HepG2 (cell line): ENCODE measurements around the gene RNASE13. TPM values are rescaled to one million over a fixed set of nuclear protein-coding genes. Genes with fewer than 3 reads are reported as not detected.

Experiments used
- CENPX ChIP-seq: sonication (generic); formaldehyde crosslinking; IDR thresholded peaks from 2 replicates; pipeline ENCODE4 v1.9.0; 2021; ENCODE audit warnings: mild to moderate bottlenecking, missing genetic modification reagents, moderate library complexity
- CHD4 ChIP-seq: fragments of 200-600 bp; sonication (generic); IDR thresholded peaks from 2 replicates; pipeline ENCODE4 v1.7.0; 2017; ENCODE audit warnings: mild to moderate bottlenecking, low read length, borderline replicate concordance
- CREB1 ChIP-seq, 2 experiments: fragments of 450-650 bp in 1 of 2; IDR thresholded peaks; 2 replicates each; pipeline ENCODE4 v1.6.1; 2016 to 2017; ENCODE audit warnings: control low read depth in 1 of 2, mild to moderate bottlenecking in 1 of 2, missing compliant biosample characterization in 1 of 2, missing genetic modification characterization in 1 of 2
- ELF1 ChIP-seq: sonication (generic); formaldehyde crosslinking; IDR thresholded peaks from 2 replicates; pipeline ENCODE4 v1.4.0; 2020; ENCODE audit warnings: missing genetic modification reagents
- ELF3 ChIP-seq: IDR thresholded peaks from 2 replicates; pipeline ENCODE4 v1.6.1; 2016; ENCODE audit warnings: missing genetic modification reagents, missing compliant biosample characterization
- ERF ChIP-seq: IDR thresholded peaks from 2 replicates; pipeline ENCODE4 v1.6.1; 2018; ENCODE audit warnings: missing biosample characterization, missing genetic modification reagents
- KDM5B ChIP-seq: sonication (generic); formaldehyde crosslinking; IDR thresholded peaks from 2 replicates; pipeline ENCODE4 v1.4.0; 2020; ENCODE audit warnings: missing genetic modification reagents, mild to moderate bottlenecking, borderline replicate concordance
- MTF1 ChIP-seq: sonication (generic); formaldehyde crosslinking; IDR thresholded peaks from 2 replicates; pipeline ENCODE4 v1.5.0; 2020; ENCODE audit warnings: missing genetic modification reagents
- MZF1 ChIP-seq: sonication (generic); formaldehyde crosslinking; IDR thresholded peaks from 2 replicates; pipeline ENCODE4 v1.8.1; 2023; ENCODE audit warnings: mild to moderate bottlenecking, missing genetic modification reagents, borderline replicate concordance
- NCOA2 ChIP-seq: sonication (generic); formaldehyde crosslinking; IDR thresholded peaks from 2 replicates; pipeline ENCODE4 v1.8.0; 2022; ENCODE audit warnings: inconsistent platforms
- NONO ChIP-seq, 2 experiments: fragments of 450-650 bp in 1 of 2; sonication (generic) in 1 of 2; formaldehyde crosslinking in 1 of 2; IDR thresholded peaks in 1 of 2; conservative IDR thresholded peaks in 1 of 2; 2 replicates each; pipeline versions ENCODE4 v1.6.1 to v1.8.0; 2017 to 2022; ENCODE audit warnings: mild to moderate bottlenecking in 1 of 2, missing genetic modification reagents in 1 of 2, moderate library complexity in 1 of 2
- PHF21A ChIP-seq: sonication (generic); formaldehyde crosslinking; IDR thresholded peaks from 2 replicates; pipeline ENCODE4 v1.5.0; 2020; ENCODE audit warnings: mild to moderate bottlenecking, missing genetic modification reagents
- RELA ChIP-seq: sonication (generic); formaldehyde crosslinking; IDR thresholded peaks from 2 replicates; pipeline ENCODE4 v1.4.0; 2020; ENCODE audit warnings: missing genetic modification reagents
- SMC3 ChIP-seq: IDR thresholded peaks from 2 replicates; pipeline ENCODE4 v1.6.1; 2011; ENCODE audit warnings: low read length, improper control_type of control experiment
- SNAI1 ChIP-seq: sonication (generic); formaldehyde crosslinking; IDR thresholded peaks from 2 replicates; pipeline ENCODE4 v1.5.0; 2020; ENCODE audit warnings: mild to moderate bottlenecking, missing genetic modification reagents, borderline replicate concordance
- SOX5 ChIP-seq: IDR thresholded peaks from 2 replicates; pipeline ENCODE4 v1.6.1; 2016; ENCODE audit warnings: borderline replicate concordance
- SP4 ChIP-seq: sonication (generic); formaldehyde crosslinking; IDR thresholded peaks from 2 replicates; pipeline ENCODE4 v1.8.1; 2023; ENCODE audit warnings: mild to moderate bottlenecking, missing genetic modification reagents
- ZKSCAN8 ChIP-seq: IDR thresholded peaks from 2 replicates; pipeline ENCODE4 v1.6.1; 2016; ENCODE audit warnings: borderline replicate concordance, missing genetic modification reagents, missing compliant biosample characterization
- ZNF556 ChIP-seq: sonication (generic); formaldehyde crosslinking; IDR thresholded peaks from 2 replicates; pipeline ENCODE4 v1.4.0; 2020; ENCODE audit warnings: mild to moderate bottlenecking, missing genetic modification reagents, borderline replicate concordance
- ZNF782 ChIP-seq: sonication (generic); formaldehyde crosslinking; IDR thresholded peaks from 2 replicates; pipeline ENCODE4 v1.4.0; 2020; ENCODE audit warnings: missing genetic modification reagents, mild to moderate bottlenecking, borderline replicate concordance
- polyA plus RNA-seq, 8 experiments: library from polyadenylated mRNA; depleted of rRNA in 3 of 8; stranded (reverse) in 7 of 8; unstranded in 1 of 8; fragments of >200 nt; fragmentation: Illumina TruSeq in 4 of 8; extraction: Trizol in 4 of 8; gene quantifications; 2 replicates each; pipeline versions ENCODE4 v1.2.1 to v1.2.3, GENCODE V29; 2011 to 2016; ENCODE audit warnings: low read depth in 4 of 8, missing spikeins in 1 of 8, mixed read lengths in 1 of 8; ENCODE audit not compliant: insufficient read depth in 1 of 8
- total RNA-seq, 5 experiments: library from RNA; depleted of rRNA; stranded (reverse); fragments of >200 nt; fragmentation: Illumina TruSeq; extraction: Trizol; gene quantifications; 2 replicates each; pipeline ENCODE4 v1.2.3, GENCODE V29; 2016; ENCODE audit warnings: low read depth in 1 of 5
- TF ChIP-seq, protein P1 (sequence below): sonication (generic); formaldehyde crosslinking; IDR thresholded peaks from 2 replicates; pipeline ENCODE4 v1.8.0; 2022; ENCODE audit warnings: missing genetic modification reagents, low read depth, mild to moderate bottlenecking, borderline replicate concordance
- TF ChIP-seq, protein P2 (sequence below), 2 experiments: sonication (generic) in 1 of 2; formaldehyde crosslinking in 1 of 2; IDR thresholded peaks; 2 replicates each; pipeline versions ENCODE4 v1.4.0 to v1.6.1; 2018 to 2020; ENCODE audit warnings: missing genetic modification reagents in 2 of 2, borderline replicate concordance in 1 of 2, low read depth in 1 of 2, mild to moderate bottlenecking in 1 of 2, missing biosample characterization in 1 of 2
- TF ChIP-seq, protein P3 (sequence below): sonication (generic); formaldehyde crosslinking; IDR thresholded peaks from 2 replicates; pipeline ENCODE4 v1.8.1; 2023; ENCODE audit warnings: mild to moderate bottlenecking, missing genetic modification reagents, borderline replicate concordance
- TF ChIP-seq, protein P4 (sequence below): sonication (generic); formaldehyde crosslinking; IDR thresholded peaks from 2 replicates; pipeline ENCODE4 v1.4.0; 2020; ENCODE audit warnings: missing genetic modification reagents

The RNASE13 gene
- total and polyA plus RNA-seq, 2 of the 13 experiments (the other 11 are each of a cell fraction or from before 2014, with no cell fraction given): 1.0 TPM; not detected in 1

GRCh38 chr14:21055432-21056117, 21.0 kb upstream of the RNASE13 start (continued):
- TF ChIP-seq SP4 (CRISPR knock-in tag) (no peak), ERF (CRISPR knock-in tag) (peak; percentile 92), NCOA2 (CRISPR knock-in tag) (peak; percentile 90), MTF1 (CRISPR knock-in tag) (no peak), NONO (IDR thresholded peaks at IDR 0.05) (no peak), NONO (CRISPR knock-in tag; conservative IDR thresholded peaks at IDR 0.05) (peak; percentile 93), ELF3 (peak; percentile 96), SOX5 (CRISPR knock-in tag) (peak; percentile 84), ZNF782 (CRISPR knock-in tag) (peak; percentile 65; the same call in 1 of the 2 replicates), MZF1 (peak; percentile 91; the same call in 1 of the 2 replicates), SNAI1 (CRISPR knock-in tag) (no peak), ELF1 (peak; percentile 75), SMC3 (peak; percentile 38; the same call in 1 of the 2 replicates), CREB1 (IDR thresholded peaks at IDR 0.05) (no peak), CREB1 (CRISPR knock-in tag; IDR thresholded peaks at IDR 0.05) (peak; percentile 75; the same call in 1 of the 2 replicates), KDM5B (CRISPR knock-in tag) (no peak; the same call in 1 of the 2 replicates), ZKSCAN8 (CRISPR knock-in tag) (peak; percentile 86), CHD4 (no peak), RELA (CRISPR knock-in tag) (peak; percentile 58; the same call in 1 of the 2 replicates), CENPX (CRISPR knock-in tag) (no peak), ZNF556 (CRISPR knock-in tag) (peak; percentile 89), PHF21A (CRISPR knock-in tag) (peak; percentile 100)
- TF ChIP-seq, protein P1, sequence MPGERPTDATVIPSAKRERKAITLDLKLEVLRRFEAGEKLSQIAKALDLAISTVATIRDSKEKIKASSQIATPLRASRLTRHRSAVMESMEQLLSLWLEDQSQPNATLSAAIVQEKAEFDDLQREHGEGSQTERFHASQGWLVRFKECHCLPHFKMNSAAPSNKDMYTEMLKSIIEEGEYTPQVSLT: no peak
- TF ChIP-seq, protein P2, sequence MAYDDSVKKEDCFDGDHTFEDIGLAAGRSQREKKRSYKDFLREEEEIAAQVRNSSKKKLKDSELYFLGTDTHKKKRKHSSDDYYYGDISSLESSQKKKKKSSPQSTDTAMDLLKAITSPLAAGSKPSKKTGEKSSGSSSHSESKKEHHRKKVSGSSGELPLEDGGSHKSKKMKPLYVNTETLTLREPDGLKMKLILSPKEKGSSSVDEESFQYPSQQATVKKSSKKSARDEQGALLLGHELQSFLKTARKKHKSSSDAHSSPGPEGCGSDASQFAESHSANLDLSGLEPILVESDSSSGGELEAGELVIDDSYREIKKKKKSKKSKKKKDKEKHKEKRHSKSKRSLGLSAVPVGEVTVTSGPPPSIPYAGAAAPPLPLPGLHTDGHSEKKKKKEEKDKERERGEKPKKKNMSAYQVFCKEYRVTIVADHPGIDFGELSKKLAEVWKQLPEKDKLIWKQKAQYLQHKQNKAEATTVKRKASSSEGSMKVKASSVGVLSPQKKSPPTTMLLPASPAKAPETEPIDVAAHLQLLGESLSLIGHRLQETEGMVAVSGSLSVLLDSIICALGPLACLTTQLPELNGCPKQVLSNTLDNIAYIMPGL (CRISPR knock-in tag; IDR thresholded peaks at IDR 0.05; ENCODE audit: borderline replicate concordance in 1 of 2, low read depth in 1 of 2): 0 out of 4 replicates have a peak, but pooled peaks of 1 of the 2 experiments have one; percentile 61
- TF ChIP-seq, protein P3, sequence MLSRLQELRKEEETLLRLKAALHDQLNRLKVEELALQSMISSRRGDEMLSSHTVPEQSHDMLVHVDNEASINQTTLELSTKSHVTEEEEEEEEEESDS: no peak
- TF ChIP-seq, protein P4, sequence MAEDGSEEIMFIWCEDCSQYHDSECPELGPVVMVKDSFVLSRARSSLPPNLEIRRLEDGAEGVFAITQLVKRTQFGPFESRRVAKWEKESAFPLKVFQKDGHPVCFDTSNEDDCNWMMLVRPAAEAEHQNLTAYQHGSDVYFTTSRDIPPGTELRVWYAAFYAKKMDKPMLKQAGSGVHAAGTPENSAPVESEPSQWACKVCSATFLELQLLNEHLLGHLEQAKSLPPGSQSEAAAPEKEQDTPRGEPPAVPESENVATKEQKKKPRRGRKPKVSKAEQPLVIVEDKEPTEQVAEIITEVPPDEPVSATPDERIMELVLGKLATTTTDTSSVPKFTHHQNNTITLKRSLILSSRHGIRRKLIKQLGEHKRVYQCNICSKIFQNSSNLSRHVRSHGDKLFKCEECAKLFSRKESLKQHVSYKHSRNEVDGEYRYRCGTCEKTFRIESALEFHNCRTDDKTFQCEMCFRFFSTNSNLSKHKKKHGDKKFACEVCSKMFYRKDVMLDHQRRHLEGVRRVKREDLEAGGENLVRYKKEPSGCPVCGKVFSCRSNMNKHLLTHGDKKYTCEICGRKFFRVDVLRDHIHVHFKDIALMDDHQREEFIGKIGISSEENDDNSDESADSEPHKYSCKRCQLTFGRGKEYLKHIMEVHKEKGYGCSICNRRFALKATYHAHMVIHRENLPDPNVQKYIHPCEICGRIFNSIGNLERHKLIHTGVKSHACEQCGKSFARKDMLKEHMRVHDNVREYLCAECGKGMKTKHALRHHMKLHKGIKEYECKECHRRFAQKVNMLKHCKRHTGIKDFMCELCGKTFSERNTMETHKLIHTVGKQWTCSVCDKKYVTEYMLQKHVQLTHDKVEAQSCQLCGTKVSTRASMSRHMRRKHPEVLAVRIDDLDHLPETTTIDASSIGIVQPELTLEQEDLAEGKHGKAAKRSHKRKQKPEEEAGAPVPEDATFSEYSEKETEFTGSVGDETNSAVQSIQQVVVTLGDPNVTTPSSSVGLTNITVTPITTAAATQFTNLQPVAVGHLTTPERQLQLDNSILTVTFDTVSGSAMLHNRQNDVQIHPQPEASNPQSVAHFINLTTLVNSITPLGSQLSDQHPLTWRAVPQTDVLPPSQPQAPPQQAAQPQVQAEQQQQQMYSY (CRISPR knock-in tag): 0 out of 2 replicates have a peak, but pooled peaks have one; percentile 58
